Erythroblast (primary cell): ENCODE results near the gene RAB31.

Experiments
- DNase-seq, 2 experiments: peaks; one replicate each; lab custom pipeline; 2025; lab: John Stamatoyannopoulos, UW
- GATA1 ChIP-seq: IDR thresholded peaks from 2 replicates; pipeline ENCODE4 v1.6.1; 2011; ENCODE audit warnings: low read depth, mild to moderate bottlenecking, control low read depth, low read length, moderate library complexity
- POLR2A ChIP-seq: IDR thresholded peaks from 2 replicates; pipeline ENCODE4 v1.6.1; 2011; ENCODE audit warnings: mild to moderate bottlenecking, low read length

Gene RAB31

GRCh38 chr18:9741793-9742523 is 33.9 kb downstream of the RAB31 start:
- TF ChIP-seq POLR2A (no peak), GATA1 (no peak)
- DNase-seq = no peak

- TF ChIP-seq GATA1 (no peak), POLR2A (no peak)
Measured at GRCh38 chr18:9742524-9743131, 34.5 kb downstream of the RAB31 start.

DNA sequence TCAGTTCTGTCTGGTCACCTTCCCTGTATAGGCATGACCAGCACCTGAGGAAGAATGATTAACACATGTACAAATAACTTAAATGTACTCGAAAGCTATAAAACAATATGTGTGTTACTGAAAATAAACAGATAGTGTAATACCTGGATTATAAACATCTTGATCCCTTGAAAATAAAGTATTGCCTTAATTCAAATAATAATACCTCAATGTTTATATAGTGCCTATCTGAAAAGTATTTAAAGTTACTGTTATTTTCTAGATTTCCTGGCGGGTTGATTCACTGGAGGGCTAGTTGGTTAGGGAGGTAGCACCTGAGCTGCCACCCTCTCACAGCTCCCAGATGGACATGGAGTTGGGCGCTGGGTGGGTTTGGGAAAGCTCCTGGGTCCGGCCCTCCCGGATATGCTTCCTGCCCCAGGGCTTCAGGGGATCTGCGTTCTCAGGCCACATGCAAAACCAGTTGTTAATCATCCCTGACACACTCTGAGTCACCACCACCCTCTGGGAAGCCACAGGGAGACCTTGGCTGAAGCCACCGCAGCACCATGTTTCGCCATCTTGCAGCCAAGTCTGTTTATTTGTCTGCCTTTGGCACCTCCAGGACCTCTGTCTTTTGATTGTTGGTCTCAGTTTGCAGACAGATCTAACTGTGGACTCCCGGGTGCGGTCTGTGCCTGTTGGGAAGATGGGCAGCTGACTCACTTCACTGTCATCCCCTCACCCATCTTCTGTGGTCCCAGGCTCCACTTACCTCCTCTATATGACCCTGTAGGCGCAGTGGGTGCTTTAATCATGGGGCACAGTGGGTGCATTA is 35.3 kb downstream of the RAB31 start:
- peak in 1 of 2 experiments; percentile 45 for DNase-seq
- TF ChIP-seq GATA1 (no peak), POLR2A (no peak)

More at GRCh38 chr18:9742524-9743131, 34.5 kb downstream of the RAB31 start:
- DNase-seq = peak in 1 of 2 experiments; percentile 54

DNA sequence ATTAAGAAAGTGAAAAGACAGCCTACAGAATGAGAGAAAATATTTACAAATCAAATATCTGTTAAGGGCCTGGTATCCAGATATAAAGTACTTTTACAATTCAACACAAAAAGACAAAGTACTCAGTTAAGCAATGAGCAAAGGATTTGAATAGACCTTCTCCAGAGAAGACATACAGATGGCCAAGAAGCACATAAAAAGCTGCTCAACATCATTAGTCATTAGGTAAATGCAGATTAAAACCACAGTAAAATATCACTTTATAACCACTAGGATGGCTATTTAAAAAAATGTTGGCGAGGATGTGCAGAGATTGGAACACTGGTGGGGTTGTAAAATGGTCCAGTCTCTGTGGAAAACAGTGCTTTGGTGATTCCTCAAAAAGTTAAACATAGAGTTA is 38.9 kb downstream of the RAB31 start:
- DNase-seq = no peak
- TF ChIP-seq POLR2A (no peak), GATA1 (no peak)

GRCh38 chr18:9749611-9750010 is 41.5 kb downstream of the RAB31 start:
- TF ChIP-seq POLR2A (no peak), GATA1 (no peak)
- DNase-seq = no peak

GRCh38 chr18:9750112-9750511 is 42.0 kb downstream of the RAB31 start:
- no peak for DNase-seq
- TF ChIP-seq POLR2A (no peak), GATA1 (no peak)

DNA sequence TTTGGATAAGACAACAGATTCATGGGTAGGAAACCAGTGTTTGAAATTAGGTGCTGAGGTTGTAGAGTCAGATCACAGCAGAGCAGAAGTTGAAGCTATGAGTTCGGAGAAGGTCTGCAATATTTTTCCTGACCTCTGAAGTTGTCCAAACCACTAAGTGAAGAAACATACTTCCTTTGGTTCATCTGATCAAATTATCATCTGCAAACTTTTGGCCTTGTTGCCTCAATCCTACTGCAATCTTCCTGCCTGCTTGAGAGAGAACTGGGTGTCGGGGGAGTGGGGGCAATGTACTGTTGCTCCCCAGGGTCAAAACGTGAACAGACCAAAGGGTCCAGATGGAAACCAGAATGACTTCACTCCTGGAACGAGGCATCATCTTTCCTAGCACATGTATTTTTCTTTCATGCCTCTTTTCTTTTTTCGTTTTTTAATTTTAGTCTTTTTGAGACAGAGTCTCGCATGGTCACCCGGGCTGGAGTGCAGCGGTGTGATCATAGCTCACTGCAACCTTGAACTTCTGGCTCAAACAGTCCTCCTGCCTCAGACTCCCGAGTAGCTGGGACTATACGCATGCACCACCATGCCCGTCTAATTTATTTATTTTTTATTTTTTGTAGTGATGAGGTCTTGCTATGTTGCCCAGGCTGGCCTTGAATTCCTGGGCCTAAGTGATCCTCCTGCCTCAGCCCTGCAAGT is 42.7 kb downstream of the RAB31 start:
- DNase-seq = no peak
- TF ChIP-seq GATA1 = no peak
- no peak for TF ChIP-seq POLR2A

GRCh38 chr18:9751371-9752031 is 43.4 kb downstream of the RAB31 start:
- no peak for DNase-seq

DNA sequence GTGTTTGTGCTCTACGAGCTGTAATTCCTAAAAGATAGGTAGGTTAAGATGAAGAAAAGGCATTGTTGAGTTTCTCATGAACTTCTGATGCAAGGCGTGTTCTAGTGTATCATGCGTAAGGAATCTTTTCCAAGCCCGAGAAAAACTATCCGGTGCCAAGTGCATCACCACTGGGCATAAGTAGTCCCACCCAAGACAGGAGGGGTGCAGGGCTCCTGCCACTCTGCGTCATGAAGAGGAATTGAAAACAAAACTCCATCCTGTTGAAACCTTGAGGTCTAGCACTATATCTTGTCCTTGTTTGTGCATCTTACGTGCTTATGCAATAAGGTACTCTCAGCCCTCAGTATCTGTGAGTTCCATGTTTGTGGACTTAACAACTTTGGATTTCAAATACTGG is 45.7 kb downstream of the RAB31 start:
- DNase-seq = no peak
- TF ChIP-seq POLR2A = no peak
- TF ChIP-seq GATA1 = no peak

More at GRCh38 chr18:9751371-9752031, 43.4 kb downstream of the RAB31 start:
- TF ChIP-seq GATA1 = no peak
- TF ChIP-seq POLR2A = no peak

DNA sequence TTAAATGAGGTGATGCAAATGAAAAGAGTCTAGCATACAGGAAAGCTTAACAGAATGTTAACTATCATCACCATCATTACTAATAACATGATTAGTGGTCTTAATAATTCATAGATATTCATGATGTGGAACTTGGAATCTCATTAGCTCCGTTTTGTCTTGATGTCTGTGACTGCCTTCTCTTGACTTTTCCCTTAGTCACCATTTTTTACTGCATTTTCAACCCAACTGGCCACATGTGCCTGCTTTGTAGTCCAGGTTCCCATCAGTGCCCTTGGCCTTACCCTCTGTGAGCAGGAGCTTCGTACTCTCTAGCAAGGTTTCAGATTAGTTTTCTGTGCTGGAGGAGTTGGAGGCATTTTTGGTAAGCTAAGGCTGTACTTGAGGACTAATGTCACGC is 47.0 kb downstream of the RAB31 start:
- no peak for DNase-seq
- TF ChIP-seq GATA1 (no peak), POLR2A (no peak)

GRCh38 chr18:9755615-9756014 is 47.5 kb downstream of the RAB31 start:
- DNase-seq = no peak
- no peak for TF ChIP-seq GATA1
- no peak for TF ChIP-seq POLR2A

- no peak for DNase-seq
Measured at GRCh38 chr18:9756271-9756932, 48.3 kb downstream of the RAB31 start.

DNA sequence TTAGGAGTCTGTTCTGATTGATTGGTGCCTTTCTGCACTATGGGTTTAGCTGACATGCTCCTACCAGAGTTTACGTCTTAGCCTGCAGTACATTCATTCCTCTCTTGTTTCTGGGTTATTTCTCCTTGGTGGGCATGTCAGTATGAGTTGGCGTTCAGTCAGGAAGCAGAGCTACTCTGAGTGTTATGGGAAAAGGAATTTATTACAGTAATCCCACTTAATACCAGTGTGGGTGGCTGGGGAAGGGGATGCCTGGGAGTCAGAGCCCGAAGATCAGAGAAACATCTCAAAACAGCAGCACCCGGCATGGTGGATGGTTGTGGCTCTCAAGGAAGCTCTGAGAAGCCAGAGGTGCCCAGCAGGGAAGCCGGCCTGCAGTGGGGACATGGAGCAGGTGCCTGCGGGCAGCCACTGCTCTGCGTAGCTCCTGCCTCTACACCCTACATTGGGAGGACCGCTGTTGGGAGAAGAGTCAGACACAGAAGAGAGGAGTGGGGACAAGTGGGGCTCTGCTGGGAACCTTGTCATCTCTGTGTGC is 48.9 kb downstream of the RAB31 start:
- DNase-seq = no peak
- TF ChIP-seq POLR2A = no peak
- TF ChIP-seq GATA1 = no peak

More at GRCh38 chr18:9756271-9756932, 48.3 kb downstream of the RAB31 start:
- no peak for TF ChIP-seq POLR2A
- no peak for TF ChIP-seq GATA1
